H1 (cell line): ENCODE measurements around the gene TMEM135. TPM values are rescaled to one million over a fixed set of nuclear protein-coding genes. Genes with fewer than 3 reads are reported as not detected.

Experiments
- CTCF ChIA-PET: fragments of 300-600 bp; sonication (Branson Sonifier 250); formaldehyde crosslinking; loops from one replicate; lab custom pipeline; 2021; ENCODE audit not compliant: partially characterized antibody; lab: Charles Lee
- POLR2A ChIA-PET: fragments of 300-600 bp; sonication (Branson Sonifier 250); formaldehyde crosslinking; loops from one replicate; lab custom pipeline; 2021; ENCODE audit warnings: inconsistent platforms; ENCODE audit not compliant: partially characterized antibody; lab: Charles Lee
- DNase-seq, 2 experiments: peaks; one replicate each; pipeline versions ENCODE4 v3.0.0 to v3.0.0-alpha.2; 2010 to 2022; ENCODE audit warnings: low spot score in 2 of 2, low read depth in 1 of 2, mixed read lengths in 1 of 2
- FAIRE-seq: peaks from 2 replicates; lab custom pipeline; 2011; peaks lifted over from hg19 to GRCh38; lab: Jason Lieb, UNC
- H2AFZ ChIP-seq: 2 replicates; pipeline ENCODE4 v1.8.1; 2012; ENCODE audit warnings: low read length, inconsistent platforms
- H2AK5ac ChIP-seq: 2 replicates; pipeline ENCODE4 v1.6.1; 2013; ENCODE audit warnings: low read depth, low read length
- H2BK120ac ChIP-seq: replicated peaks from 2 replicates; pipeline ENCODE3; 2013; ENCODE audit warnings: low read depth, low read length, inconsistent platforms
- H2BK12ac ChIP-seq: 2 replicates; pipeline ENCODE4 v1.6.1; 2013; ENCODE audit warnings: low read depth, low read length
- H2BK15ac ChIP-seq: 2 replicates; pipeline ENCODE4 v1.6.1; 2013; ENCODE audit warnings: low read length
- H2BK20ac ChIP-seq: 2 replicates; pipeline ENCODE4 v1.6.1; 2013; ENCODE audit warnings: low read length
- H2BK5ac ChIP-seq: 2 replicates; pipeline ENCODE4 v1.6.1; 2013; ENCODE audit warnings: low read depth, low read length
- H3K14ac ChIP-seq: 2 replicates; pipeline ENCODE4 v1.6.1; 2013; ENCODE audit warnings: inconsistent platforms; ENCODE audit not compliant: insufficient read length
- H3K18ac ChIP-seq: 2 replicates; pipeline ENCODE4 v1.6.1; 2013; ENCODE audit warnings: low read length; ENCODE audit errors: extremely low read depth
- H3K23ac ChIP-seq: 2 replicates; pipeline ENCODE4 v1.6.1; 2013; ENCODE audit warnings: inconsistent platforms; ENCODE audit not compliant: insufficient read length
- H3K23me2 ChIP-seq: 2 replicates; pipeline ENCODE4 v1.6.1; 2013; ENCODE audit warnings: low read depth, low read length
- H3K27ac ChIP-seq: 2 replicates; pipeline ENCODE4 v1.6.1; 2011; ENCODE audit warnings: low read depth, low read length, inconsistent platforms
- H3K27me3 ChIP-seq, 4 experiments: replicated peaks in 1 of 4; 1 replicate in 1 of 4; 2 replicates in 3 of 4; pipeline versions ENCODE4 v1.6.1 to v1.8.1; 2011 to 2013; ENCODE audit warnings: low read length in 3 of 4, mild to moderate bottlenecking in 3 of 4, inconsistent platforms in 2 of 4, mixed read lengths in 2 of 4, moderate library complexity in 1 of 4; ENCODE audit not compliant: control insufficient read depth in 3 of 4, insufficient read depth in 3 of 4; ENCODE audit errors: extremely low read depth in 1 of 4
- H3K36me3 ChIP-seq, 4 experiments: 2 replicates each; pipeline versions ENCODE4 v1.6.1 to v1.8.1; 2011 to 2013; ENCODE audit warnings: mild to moderate bottlenecking in 4 of 4, low read length in 3 of 4, moderate library complexity in 2 of 4, control low read depth in 1 of 4, inconsistent platforms in 1 of 4; ENCODE audit not compliant: insufficient read depth in 4 of 4, control insufficient read depth in 2 of 4
- H3K4ac ChIP-seq: replicated peaks from 2 replicates; pipeline ENCODE3; 2013; ENCODE audit warnings: low read length, low read depth, mixed read lengths, inconsistent platforms; ENCODE audit not compliant: insufficient read length
- H3K4me1 ChIP-seq, 4 experiments: replicated peaks in 1 of 4; 1 replicate in 1 of 4; 2 replicates in 3 of 4; pipeline versions ENCODE4 v1.6.1 to v1.8.1; 2011 to 2013; ENCODE audit warnings: low read length in 3 of 4, inconsistent platforms in 2 of 4, mixed read lengths in 1 of 4; ENCODE audit not compliant: insufficient read depth in 4 of 4, control insufficient read depth in 3 of 4
- H3K4me2 ChIP-seq, 2 experiments: 2 replicates each; pipeline versions ENCODE4 v1.6.1 to v1.8.1; 2011 to 2013; ENCODE audit warnings: low read depth in 2 of 2, low read length in 2 of 2, control low read depth in 1 of 2, inconsistent platforms in 1 of 2, mild to moderate bottlenecking in 1 of 2; ENCODE audit not compliant: insufficient read depth in 1 of 2
- H3K4me3 ChIP-seq, 4 experiments: fragments of 200-600, 300-600 bp in 1 of 4; sonication (generic), shearing (Covaris generic), sonication (Bioruptor Twin) in 1 of 4; 2 replicates each; pipeline versions ENCODE4 v1.5.1 to v1.8.1; 2011 to 2016; ENCODE audit warnings: low read length in 4 of 4, low read depth in 3 of 4, control low read depth in 2 of 4, inconsistent platforms in 2 of 4, mild to moderate bottlenecking in 2 of 4, mixed read lengths in 1 of 4, moderate library complexity in 1 of 4; ENCODE audit not compliant: insufficient read depth in 2 of 4; ENCODE audit errors: extremely low read depth in 1 of 4
- H3K56ac ChIP-seq: replicated peaks from 2 replicates; pipeline ENCODE3; 2013; ENCODE audit warnings: low read depth, mild to moderate bottlenecking, mixed read lengths, low read length, inconsistent platforms; ENCODE audit not compliant: insufficient read length
- H3K79me1 ChIP-seq: 2 replicates; pipeline ENCODE4 v1.6.1; 2013; ENCODE audit warnings: low read depth, low read length, control low read depth
- H3K79me2 ChIP-seq, 2 experiments: 2 replicates each; pipeline versions ENCODE4 v1.6.1 to v1.8.1; 2012 to 2013; ENCODE audit warnings: low read length in 2 of 2, mild to moderate bottlenecking in 2 of 2, inconsistent platforms in 1 of 2; ENCODE audit not compliant: insufficient read depth in 2 of 2, control insufficient read depth in 1 of 2
- H3K9ac ChIP-seq, 4 experiments: replicated peaks in 1 of 4; 1 replicate in 1 of 4; 2 replicates in 3 of 4; pipeline versions ENCODE4 v1.6.1 to v1.8.1; 2011 to 2013; ENCODE audit warnings: low read depth in 3 of 4, low read length in 3 of 4, control low read depth in 2 of 4, mild to moderate bottlenecking in 2 of 4, moderate library complexity in 2 of 4, inconsistent platforms in 1 of 4; ENCODE audit errors: extremely low read depth in 1 of 4
- H3K9me3 ChIP-seq, 2 experiments: 2 replicates each; pipeline versions ENCODE4 v1.6.1 to v1.8.1; 2012 to 2013; ENCODE audit warnings: mild to moderate bottlenecking in 2 of 2, moderate library complexity in 2 of 2, control low read depth in 1 of 2, inconsistent platforms in 1 of 2, low read depth in 1 of 2, low read length in 1 of 2, mixed read lengths in 1 of 2; ENCODE audit not compliant: insufficient read depth in 2 of 2
- H4K20me1 ChIP-seq, 2 experiments: replicated peaks in 1 of 2; 2 replicates each; pipeline versions ENCODE3 to v1.8.1; 2011 to 2013; ENCODE audit warnings: inconsistent platforms in 2 of 2, low read length in 2 of 2, mild to moderate bottlenecking in 1 of 2; ENCODE audit not compliant: insufficient read depth in 2 of 2, control insufficient read depth in 1 of 2
- H4K5ac ChIP-seq: 2 replicates; pipeline ENCODE4 v1.6.1; 2013; ENCODE audit warnings: low read length, low read depth, mixed read lengths, inconsistent platforms; ENCODE audit not compliant: insufficient read length
- H4K8ac ChIP-seq: 2 replicates; pipeline ENCODE4 v1.8.0; 2013; ENCODE audit warnings: mild to moderate bottlenecking, moderate library complexity, low read length, inconsistent platforms; ENCODE audit not compliant: insufficient read depth; ENCODE audit errors: extremely low read depth
- H4K91ac ChIP-seq: replicated peaks from 2 replicates; pipeline ENCODE3; 2013; ENCODE audit warnings: low read length, mixed read lengths, inconsistent platforms; ENCODE audit not compliant: insufficient read length
- CHD1 ChIP-seq: IDR thresholded peaks from 2 replicates; pipeline ENCODE4 v1.6.1; 2012; ENCODE audit warnings: low read depth, low read length, improper control_type of control experiment
- EZH2 ChIP-seq: fragments of 200-600 bp; sonication (generic); IDR thresholded peaks from 2 replicates; pipeline ENCODE4 v1.7.1; 2012; ENCODE audit warnings: low read depth, mild to moderate bottlenecking, moderate library complexity, low read length, inconsistent platforms; ENCODE audit not compliant: severe bottlenecking
- HDAC2 ChIP-seq, 2 experiments: fragments of 300-600 bp in 1 of 2; sonication (generic) in 1 of 2; IDR thresholded peaks; 2 replicates each; pipeline ENCODE4 v1.6.1; 2011 to 2012; ENCODE audit warnings: low read depth in 2 of 2, low read length in 2 of 2, mild to moderate bottlenecking in 2 of 2, moderate library complexity in 2 of 2, borderline replicate concordance in 1 of 2, inconsistent platforms in 1 of 2
- KDM5A ChIP-seq: fragments of 200-600 bp; IDR thresholded peaks from 2 replicates; pipeline ENCODE4 v1.7.1; 2012; ENCODE audit warnings: mild to moderate bottlenecking, low read length, inconsistent platforms, mixed read lengths
- NRF1 ChIP-seq: IDR thresholded peaks from 2 replicates; pipeline ENCODE4 v1.6.1; 2011; ENCODE audit warnings: mild to moderate bottlenecking, low read depth, low read length, improper control_type of control experiment
- POLR2A ChIP-seq, 2 experiments: IDR thresholded peaks; 1 replicate in 1 of 2; 2 replicates in 1 of 2; pipeline ENCODE4 v1.6.1; 2011; ENCODE audit warnings: low read depth in 2 of 2, low read length in 2 of 2, mild to moderate bottlenecking in 2 of 2; ENCODE audit errors: control extremely low read depth in 1 of 2
- POU5F1 ChIP-seq: IDR thresholded peaks from 2 replicates; pipeline ENCODE4 v1.6.1; 2011; ENCODE audit warnings: low read depth, mild to moderate bottlenecking, low read length, moderate library complexity
- RAD21 ChIP-seq, 2 experiments: IDR thresholded peaks in 1 of 2; conservative IDR thresholded peaks in 1 of 2; 2 replicates each; pipeline ENCODE4 v1.6.1; 2011; ENCODE audit warnings: low read depth in 2 of 2, low read length in 2 of 2, improper control_type of control experiment in 1 of 2, inconsistent platforms in 1 of 2, mild to moderate bottlenecking in 1 of 2, moderate library complexity in 1 of 2
- RNF2 ChIP-seq: fragments of 200-900, 300-1000 bp; sonication (generic); IDR thresholded peaks from 2 replicates; pipeline ENCODE4 v1.7.1; 2016; ENCODE audit warnings: borderline replicate concordance, low read depth, mild to moderate bottlenecking, antibody characterized with exemption, low read length; ENCODE audit not compliant: poor library complexity, severe bottlenecking; ENCODE audit errors: missing control alignments
- SIN3A ChIP-seq, 2 experiments: IDR thresholded peaks in 1 of 2; conservative IDR thresholded peaks in 1 of 2; 2 replicates each; pipeline ENCODE4 v1.6.1; 2011 to 2012; ENCODE audit warnings: low read length in 2 of 2, improper control_type of control experiment in 1 of 2, low read depth in 1 of 2, mild to moderate bottlenecking in 1 of 2
- SIRT6 ChIP-seq: IDR thresholded peaks from one replicate; pipeline ENCODE4 v1.7.1; 2012; ENCODE audit warnings: low read length, inconsistent platforms
- SRF ChIP-seq: IDR thresholded peaks from 2 replicates; pipeline ENCODE4 v1.6.1; 2011; ENCODE audit warnings: mild to moderate bottlenecking, low read depth, low read length, moderate library complexity
- SUZ12 ChIP-seq: fragments of 200-600 bp; sonication (generic); IDR thresholded peaks from 2 replicates; pipeline ENCODE4 v1.6.1; 2012; ENCODE audit warnings: mild to moderate bottlenecking, inconsistent platforms, low read length, moderate library complexity, mixed read lengths
- WGBS, 2 experiments: shearing (Covaris generic) in 1 of 2; methylation state at CpG; one replicate each; pipeline versions ENCODE4 v1.1.6 to v1.1.7; 2013 to 2015; ENCODE audit warnings: low lambda C conversion rate in 2 of 2, mixed read lengths in 2 of 2, inconsistent platforms in 1 of 2, low coverage in 1 of 2, missing lambda C conversion rate in 1 of 2; ENCODE audit not compliant: insufficient replicate concordance in 2 of 2, insufficient coverage in 1 of 2, insufficient read length in 1 of 2; ENCODE audit errors: extremely low coverage in 1 of 2, missing lambda C conversion rate in 1 of 2; 5-methylcytosine and 5-hydroxymethylcytosine counted together
- polyA plus RNA-seq, 7 experiments: library from polyadenylated mRNA; depleted of rRNA in 3 of 7; stranded (reverse) in 5 of 7; unstranded in 2 of 7; fragments of >200 nt in 5 of 7; fragments of 200-250 nt in 2 of 7; gene quantifications; 1 replicate in 5 of 7; 2 replicates in 1 of 7; 4 replicates in 1 of 7; pipeline versions ENCODE4 v1.2.1 to v1.2.3, GENCODE V29; 2011 to 2013; ENCODE audit warnings: missing spikeins in 2 of 7, mixed read lengths in 2 of 7
- total RNA-seq: library from RNA; stranded (reverse); fragmentation: NEBNext Ultra II Directional; extraction: Animal tissue kit (Norgen Biotek cat#: 25700); gene quantifications from 2 replicates; pipeline ENCODE4 v1.2.1, GENCODE V29; 2021

Gene TMEM135
- total and polyA plus RNA-seq, 2 of the 8 experiments (the other 6 are each of a cell fraction or from before 2014, with no cell fraction given) = 9.3 to 31.3 TPM

DNA sequence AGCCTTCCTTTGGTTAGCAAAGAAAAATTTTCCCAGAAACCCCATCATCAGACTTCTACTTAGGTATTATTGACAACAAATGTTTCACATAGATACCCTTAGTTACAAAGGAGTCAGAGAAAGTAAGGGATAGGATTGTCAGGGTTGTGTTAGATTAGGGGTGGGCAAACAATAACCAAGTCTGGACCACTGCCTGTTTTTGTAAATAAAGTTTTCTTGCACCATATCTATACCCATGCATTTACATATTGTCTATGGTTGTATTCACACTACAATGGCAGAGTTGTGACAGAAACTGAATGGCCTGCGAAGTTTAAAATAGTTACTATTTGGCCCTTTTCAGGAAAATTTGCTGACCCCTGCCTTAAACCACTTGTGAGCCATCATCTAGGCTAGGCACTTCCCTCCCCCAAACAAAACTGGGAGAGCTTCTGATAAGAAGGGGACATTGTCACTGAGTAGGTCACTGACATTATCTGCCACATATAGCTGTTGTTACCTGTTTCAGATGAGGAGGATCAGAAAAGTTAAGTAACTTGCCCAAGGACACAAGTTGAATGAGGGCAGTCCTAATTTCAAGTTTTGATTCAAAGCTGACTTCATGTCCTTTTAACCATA is 40.7 kb upstream of the TMEM135 start:
- no peaks in the 10 kb centered on the region for H3K9me3 ChIP-seq
- no peak overlapping the region for H4K8ac ChIP-seq
- no peak overlapping the region for H2AFZ ChIP-seq
- no peak for DNase-seq
- H3K23me2 ChIP-seq = no peaks in the 10 kb centered on the region
- H4K91ac ChIP-seq = no peak overlapping the region
- ChIA-PET CTCF (interaction anchor here (0.6 to 2.0 kb wide), 6 partner anchors 14 to 299 kb away, joined by 3 to 6 read pairs (median 4); no protein-coding TSS in a partner anchor), POLR2A (interaction anchor here (0.6 kb wide), 1 partner anchor 133 kb away, joined by 5 read pairs; no protein-coding TSS in a partner anchor)
- no peaks in the 10 kb centered on the region for H3K4me1 ChIP-seq
- H2BK5ac ChIP-seq = no peak overlapping the region
- no peak overlapping the region for H2BK12ac ChIP-seq
- no peak overlapping the region for H3K4me3 ChIP-seq
- no peaks in the 10 kb centered on the region for H4K20me1 ChIP-seq
- H3K23ac ChIP-seq = no peak overlapping the region
- H3K27me3 ChIP-seq = no peaks in the 10 kb centered on the region
- no peak overlapping the region for H3K18ac ChIP-seq
- no peak overlapping the region for H2AK5ac ChIP-seq
- H3K36me3 ChIP-seq = no peaks in the 10 kb centered on the region
- 95% methylated on average over 1 of the region's 1 CpG; no CpG with 5 or more reads in 1 of the 2 experiments for whole genome bisulfite sequencing, 2 experiments
- no peaks in the 10 kb centered on the region for H3K79me2 ChIP-seq
- H2BK20ac ChIP-seq = no peak overlapping the region
- no peak overlapping the region for H3K4me2 ChIP-seq
- H3K9ac ChIP-seq = no peak overlapping the region
- H3K56ac ChIP-seq = no peak overlapping the region
- no peak overlapping the region for H2BK120ac ChIP-seq
- no peak overlapping the region for H2BK15ac ChIP-seq
- H4K5ac ChIP-seq = no peak overlapping the region
- H3K79me1 ChIP-seq = no peaks in the 10 kb centered on the region
- H3K14ac ChIP-seq = no peak overlapping the region
- no peak overlapping the region for H3K27ac ChIP-seq
- no peak for FAIRE-seq
- H3K4ac ChIP-seq = no peak overlapping the region
- TF ChIP-seq EZH2 (no peak), POU5F1 (no peak), KDM5A (no peak), RAD21 (IDR thresholded peaks at IDR 0.05 in 1 of 2, conservative IDR thresholded peaks at IDR 0.05 in 1 of 2; ENCODE audit: low read depth in 2 of 2, low read length in 2 of 2) (no peak), SIRT6 (no peak), SUZ12 (no peak), NRF1 (no peak), POLR2A (IDR thresholded peaks at IDR 0.05; ENCODE audit: control extremely low read depth in 1 of 2, low read depth in 2 of 2, low read length in 2 of 2) (no peak), CHD1 (no peak), SIN3A (conservative IDR thresholded peaks at IDR 0.05 in 1 of 2, IDR thresholded peaks at IDR 0.05 in 1 of 2; ENCODE audit: low read depth in 1 of 2, low read length in 2 of 2) (no peak), SRF (no peak), RNF2 (no peak), HDAC2 (IDR thresholded peaks at IDR 0.05; ENCODE audit: borderline replicate concordance in 1 of 2, low read depth in 2 of 2, low read length in 2 of 2) (no peak)
